Ishikawa (cell line): ENCODE results near the gene CSRP1.

ENCODE experiments used
- CEBPB ChIP-seq: IDR thresholded peaks from 2 replicates; pipeline ENCODE4 v1.6.1; 2012
- CREB1 ChIP-seq: IDR thresholded peaks from 2 replicates; pipeline ENCODE4 v1.6.1; 2012; ENCODE audit warnings: low read depth
- EGR1 ChIP-seq: IDR thresholded peaks from 2 replicates; pipeline ENCODE4 v1.6.1; 2012
- EP300 ChIP-seq: IDR thresholded peaks from 2 replicates; pipeline ENCODE4 v1.6.1; 2012; ENCODE audit warnings: borderline replicate concordance
- FOXM1 ChIP-seq: IDR thresholded peaks from 2 replicates; pipeline ENCODE4 v1.6.1; 2012; ENCODE audit warnings: low read depth, borderline replicate concordance
- MAX ChIP-seq: IDR thresholded peaks from 2 replicates; pipeline ENCODE4 v1.6.1; 2012
- NFIC ChIP-seq: IDR thresholded peaks from 2 replicates; pipeline ENCODE4 v1.6.1; 2012
- RAD21 ChIP-seq: IDR thresholded peaks from 2 replicates; pipeline ENCODE4 v1.6.1; 2012; ENCODE audit warnings: low read depth
- REST ChIP-seq: IDR thresholded peaks from 2 replicates; pipeline ENCODE4 v1.6.1; 2012; ENCODE audit warnings: low read depth, mild to moderate bottlenecking
- TAF1 ChIP-seq: IDR thresholded peaks from 2 replicates; pipeline ENCODE4 v1.6.1; 2012; ENCODE audit warnings: low read depth, mild to moderate bottlenecking
- TCF12 ChIP-seq: IDR thresholded peaks from 2 replicates; pipeline ENCODE4 v1.6.1; 2012; ENCODE audit warnings: low read depth
- TEAD4 ChIP-seq: IDR thresholded peaks from 2 replicates; pipeline ENCODE4 v1.6.1; 2012
- USF1 ChIP-seq: IDR thresholded peaks from 2 replicates; pipeline ENCODE4 v1.6.1; 2012
- YY1 ChIP-seq: IDR thresholded peaks from 2 replicates; pipeline ENCODE4 v1.6.1; 2012; ENCODE audit warnings: low read depth
- ZBTB7A ChIP-seq: IDR thresholded peaks from 2 replicates; pipeline ENCODE4 v1.6.1; 2012; ENCODE audit warnings: low read depth

The CSRP1 gene

GRCh38 chr1:201513498-201514243, 6.7 kb upstream of the CSRP1 start:
- no peak for TF ChIP-seq REST
- TF ChIP-seq CREB1, result no peak
- TF ChIP-seq TEAD4, result no peak
- TF ChIP-seq EGR1, result no peak
- no peak for TF ChIP-seq NFIC
- TF ChIP-seq MAX, result no peak
- TF ChIP-seq ZBTB7A, result no peak
- TF ChIP-seq YY1, result no peak
- no peak for TF ChIP-seq FOXM1
- TF ChIP-seq CEBPB, result no peak
- no peak for TF ChIP-seq EP300
- TF ChIP-seq USF1, result no peak
- no peak for TF ChIP-seq TCF12
- TF ChIP-seq RAD21, result no peak
- no peak for TF ChIP-seq TAF1

GRCh38 chr1:201511941-201512539, 5.1 kb upstream of the CSRP1 start:
- TF ChIP-seq EGR1 (no peak), MAX (no peak), YY1 (no peak), ZBTB7A (no peak), USF1 (no peak), NFIC (no peak), TCF12 (no peak), TAF1 (no peak), TEAD4 (no peak), EP300 (no peak), FOXM1 (no peak)

GRCh38 chr1:201511396-201511940, 4.5 kb upstream of the CSRP1 start:
- TF ChIP-seq TEAD4, result no peak
- no peak for TF ChIP-seq ZBTB7A
- no peak for TF ChIP-seq CEBPB
- TF ChIP-seq NFIC, result no peak
- TF ChIP-seq TAF1, result no peak
- no peak for TF ChIP-seq MAX
- no peak for TF ChIP-seq USF1

- TF ChIP-seq EP300 (no peak), CREB1 (no peak), ZBTB7A (no peak), MAX (no peak), FOXM1 (no peak), CEBPB (no peak), USF1 (no peak), RAD21 (no peak), TEAD4 (no peak), REST (no peak), YY1 (no peak), EGR1 (no peak), NFIC (no peak), TAF1 (no peak), TCF12 (no peak)
Observed at GRCh38 chr1:201510734-201511133, 3.8 kb upstream of the CSRP1 start.
